NCI-H1105 treated with DMSO at 0.1 percent for 48 hours (cell line): ENCODE data around the gene SUGCT.
"Not testable (repeated sequence)": the region's sequence is repeated elsewhere in the genome, so short reads cannot be mapped to it uniquely, and the experiment has no call there.

Experiments
- DNase-seq: peaks from one replicate; lab custom pipeline; 2025; lab: John Stamatoyannopoulos, UW

The SUGCT gene

DNA sequence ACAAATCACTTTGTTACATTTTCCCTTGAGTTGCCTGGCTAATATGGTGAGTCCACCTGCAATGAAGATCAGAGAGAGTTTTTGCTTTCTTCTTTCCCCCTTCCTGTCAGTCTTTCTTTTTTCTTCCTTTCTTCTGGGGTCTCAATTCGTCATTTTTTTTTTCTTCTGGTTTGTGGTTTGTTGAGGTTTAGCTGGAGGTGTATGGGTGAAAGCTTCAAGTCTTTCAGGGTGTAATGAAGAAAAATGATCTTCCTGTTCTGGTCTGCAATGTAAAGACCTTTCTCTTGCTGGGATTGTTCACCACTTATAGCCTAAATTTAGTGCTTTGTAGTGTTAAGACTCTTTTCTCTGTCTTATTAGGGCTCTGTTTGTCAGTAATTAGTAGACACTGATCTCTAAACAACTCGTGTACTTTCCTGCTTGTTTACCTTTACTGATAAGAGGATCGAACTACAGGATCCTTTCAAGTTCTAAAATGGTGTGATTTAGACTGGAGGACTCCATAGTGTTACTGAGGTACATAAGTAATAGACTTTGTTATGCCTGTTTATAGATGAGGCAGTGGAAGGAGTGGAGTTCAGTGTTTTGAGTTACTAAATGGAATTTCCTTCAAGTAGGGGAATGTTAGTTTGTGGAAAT is 129.1 kb downstream of the SUGCT start:
- no peak for DNase-seq

DNA sequence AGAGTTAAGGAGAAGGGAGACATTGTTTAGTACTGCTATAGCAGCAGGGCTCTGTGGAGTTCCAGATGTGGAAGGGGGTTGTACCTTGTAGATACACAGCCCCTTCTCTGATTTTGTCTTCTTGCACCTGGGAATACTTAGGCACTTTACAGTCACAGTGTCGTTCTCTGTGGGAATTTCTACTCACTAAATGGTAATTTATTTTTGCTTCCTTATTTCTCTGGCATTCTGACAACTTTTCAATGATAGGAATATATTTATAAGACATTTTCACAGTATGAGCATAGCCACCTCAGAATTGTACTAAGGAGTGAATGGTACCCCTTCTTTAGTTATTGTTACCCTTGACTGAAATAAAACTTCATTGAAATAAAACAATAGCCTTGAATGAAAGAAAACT is 132.8 kb downstream of the SUGCT start:
- DNase-seq, result no peak

- DNase-seq, result not testable (repeated sequence)
These were observed 134.0 kb downstream of the SUGCT start for GRCh38 chr7:40268810-40269209.

GRCh38 chr7:40276061-40276460 is 141.3 kb downstream of the SUGCT start:
- DNase-seq, result no peak

DNA sequence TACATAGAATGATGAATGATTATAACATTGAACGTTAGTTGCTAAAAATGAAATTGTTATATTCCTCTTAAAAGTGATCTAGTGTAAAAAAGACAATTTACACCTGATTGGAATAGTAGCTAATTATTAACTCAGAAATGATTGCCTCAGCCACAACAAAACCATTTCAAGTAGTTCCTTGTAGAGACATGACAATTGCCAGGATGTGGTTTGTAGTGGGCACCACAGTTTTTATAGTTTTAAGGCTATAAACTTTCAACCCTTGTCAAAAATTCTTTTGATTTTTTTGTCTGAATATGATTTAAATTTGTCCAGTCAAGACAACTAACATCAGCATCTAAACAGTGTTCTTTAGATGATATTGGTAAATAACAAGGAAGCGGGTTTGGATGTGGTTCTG is 145.2 kb downstream of the SUGCT start:
- DNase-seq, result no peak

- no peak for DNase-seq
These were observed 148.1 kb downstream of the SUGCT start for GRCh38 chr7:40282858-40283257.

DNA sequence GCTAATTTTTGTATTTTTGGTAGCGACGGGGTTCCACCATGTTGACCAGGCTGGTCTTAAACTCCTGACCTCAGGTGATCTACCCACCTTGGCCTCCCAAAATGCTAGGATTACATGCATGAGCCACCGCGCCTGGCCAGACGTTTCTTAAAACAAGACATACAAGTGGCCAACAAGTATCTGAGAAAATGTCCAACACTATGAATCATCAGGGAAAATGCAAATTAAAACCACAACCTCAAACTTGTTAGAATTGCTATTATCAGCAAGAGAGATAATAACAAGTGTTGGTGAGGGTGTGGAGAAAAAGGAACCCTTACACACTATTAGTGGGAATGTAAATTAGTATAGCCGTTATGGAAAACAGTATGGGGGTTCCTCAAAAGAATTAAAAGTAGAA is 148.6 kb downstream of the SUGCT start:
- no peak for DNase-seq

GRCh38 chr7:40288827-40289226 is 154.0 kb downstream of the SUGCT start:
- DNase-seq, result no peak

DNA sequence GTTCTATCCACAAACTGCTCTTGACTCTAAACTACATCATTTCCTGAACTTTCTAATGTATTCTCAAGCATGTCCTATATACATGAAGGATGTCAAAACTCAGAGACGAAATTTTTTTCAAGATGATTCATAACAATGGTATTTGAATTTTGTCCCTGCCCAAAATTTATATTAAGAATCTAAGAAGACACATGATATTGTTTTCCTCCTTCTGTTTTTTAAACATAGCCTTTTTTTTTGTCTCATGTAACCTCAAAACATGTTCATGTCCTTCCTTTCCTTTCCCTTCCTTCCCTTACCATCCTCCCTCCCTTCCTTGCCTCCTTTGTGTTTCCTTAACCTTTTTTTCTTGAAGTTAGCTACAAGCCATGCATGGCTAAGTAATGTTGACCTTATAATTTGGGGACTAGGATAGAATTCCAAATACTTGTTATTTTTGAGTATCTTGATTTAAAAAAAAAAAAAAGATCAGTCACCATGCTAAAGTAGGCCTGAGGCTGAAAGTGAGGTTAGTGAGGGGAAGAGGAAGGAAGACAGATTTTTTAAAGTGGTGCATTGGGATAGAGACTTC is 163.0 kb downstream of the SUGCT start:
- DNase-seq, result no peak

DNA sequence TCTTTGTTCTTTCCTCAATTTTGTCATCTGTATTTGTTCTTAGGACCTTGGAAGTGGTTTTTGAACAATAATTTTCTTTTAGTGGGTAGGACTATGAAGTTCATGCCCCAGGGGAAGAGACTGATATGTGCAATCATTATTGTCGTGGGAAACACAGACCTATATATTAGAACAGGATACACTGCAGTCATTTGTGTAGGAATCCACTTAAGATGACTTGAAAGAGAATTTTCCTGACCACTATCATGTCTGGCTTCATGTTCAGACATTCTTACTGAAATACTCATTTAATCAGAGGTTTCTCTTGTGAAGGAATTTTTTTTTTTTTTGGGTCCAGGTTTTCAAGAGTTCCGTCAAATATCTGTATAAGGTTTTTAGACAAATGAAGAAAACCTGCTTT is 163.6 kb downstream of the SUGCT start:
- no peak for DNase-seq

DNA sequence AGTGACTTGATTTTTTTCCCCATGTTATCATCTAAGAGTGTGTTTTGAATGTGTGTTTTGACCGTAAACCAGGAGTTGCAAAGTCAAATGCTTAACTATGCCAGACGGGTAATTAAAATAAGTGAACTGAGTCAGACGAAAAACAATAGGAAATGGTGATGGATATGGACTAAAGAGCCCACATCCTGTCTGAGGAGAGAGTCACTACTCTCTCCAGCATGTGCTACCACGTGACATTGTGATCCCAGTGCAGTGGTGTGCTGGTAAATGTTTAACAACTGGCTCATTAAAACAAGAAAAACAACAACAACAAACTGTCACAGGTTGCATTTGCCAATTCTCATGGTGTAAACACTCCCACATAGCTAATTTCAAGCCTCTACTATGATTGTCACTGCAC is 164.3 kb downstream of the SUGCT start:
- DNase-seq, result no peak

GRCh38 chr7:40300146-40300670 is 165.4 kb downstream of the SUGCT start:
- DNase-seq, result no peak

DNA sequence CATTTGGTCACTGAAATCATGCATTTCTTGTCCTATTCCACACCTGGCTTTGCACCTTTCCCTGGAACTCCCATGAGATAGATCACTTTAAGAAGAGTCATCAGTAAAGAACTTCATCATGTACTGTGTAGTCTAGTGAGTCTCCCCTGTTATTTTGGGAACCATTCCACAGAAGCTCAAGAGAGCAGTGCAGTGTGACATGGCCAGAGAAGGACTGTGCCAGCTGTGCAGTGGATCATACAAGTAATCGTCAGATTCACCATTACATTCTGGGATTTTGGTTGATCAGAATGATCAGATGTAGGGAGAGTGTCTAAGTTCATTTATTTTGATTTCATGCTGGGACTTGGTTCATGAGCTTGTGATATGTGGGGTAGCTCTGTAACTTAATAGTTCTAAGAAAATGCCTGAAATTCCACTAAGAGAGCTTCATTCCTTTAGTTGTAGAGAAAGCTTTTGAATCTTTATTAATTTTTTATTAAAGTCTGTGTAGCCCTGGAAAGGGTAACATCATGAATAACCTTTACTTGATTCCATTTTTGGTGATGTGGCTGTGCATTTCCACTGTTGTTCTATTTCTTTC is 166.8 kb downstream of the SUGCT start:
- DNase-seq, result no peak

- no peak for DNase-seq
These were observed 169.2 kb downstream of the SUGCT start for GRCh38 chr7:40303996-40304395.

DNA sequence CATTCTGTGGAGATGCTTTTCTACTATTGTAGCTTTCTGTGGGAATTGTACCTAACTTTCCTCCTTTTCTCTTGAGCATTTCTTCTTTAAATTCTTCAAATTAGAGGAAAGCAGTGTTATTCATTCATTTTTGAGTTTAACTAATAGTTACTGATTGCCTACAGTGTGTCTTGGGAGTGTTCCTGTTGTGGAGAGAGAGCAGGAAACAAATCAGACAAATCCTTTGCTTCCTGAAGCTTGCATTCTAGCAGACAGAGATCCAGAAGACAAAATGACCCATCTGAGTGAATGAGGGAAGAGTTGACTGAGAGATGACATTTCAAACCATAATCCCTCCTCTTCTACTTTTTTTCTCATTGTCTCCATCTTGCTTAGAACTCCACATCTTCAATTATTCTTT is 170.4 kb downstream of the SUGCT start:
- DNase-seq, result no peak

GRCh38 chr7:40306025-40306424 is 171.2 kb downstream of the SUGCT start:
- DNase-seq, result no peak

DNA sequence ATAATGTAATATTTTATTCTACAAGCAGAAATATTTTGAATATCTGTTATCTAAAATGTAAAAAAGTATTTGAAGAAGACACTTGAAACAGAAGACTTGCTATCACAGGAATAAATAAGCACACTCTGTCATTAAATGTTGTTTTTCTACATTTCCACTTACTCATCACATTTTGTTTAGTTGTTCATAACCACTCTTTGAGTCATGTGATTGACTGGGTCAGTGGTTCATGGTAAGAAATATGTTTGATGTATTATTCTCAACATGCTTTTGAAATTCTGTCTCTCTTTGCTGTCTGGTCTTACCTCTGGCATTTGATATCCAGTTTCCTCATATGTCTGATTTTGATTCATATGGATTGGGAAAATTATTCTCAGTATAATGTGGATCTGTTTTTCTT is 171.8 kb downstream of the SUGCT start:
- no peak for DNase-seq

GRCh38 chr7:40310258-40310657 is 175.5 kb downstream of the SUGCT start:
- DNase-seq, result no peak

DNA sequence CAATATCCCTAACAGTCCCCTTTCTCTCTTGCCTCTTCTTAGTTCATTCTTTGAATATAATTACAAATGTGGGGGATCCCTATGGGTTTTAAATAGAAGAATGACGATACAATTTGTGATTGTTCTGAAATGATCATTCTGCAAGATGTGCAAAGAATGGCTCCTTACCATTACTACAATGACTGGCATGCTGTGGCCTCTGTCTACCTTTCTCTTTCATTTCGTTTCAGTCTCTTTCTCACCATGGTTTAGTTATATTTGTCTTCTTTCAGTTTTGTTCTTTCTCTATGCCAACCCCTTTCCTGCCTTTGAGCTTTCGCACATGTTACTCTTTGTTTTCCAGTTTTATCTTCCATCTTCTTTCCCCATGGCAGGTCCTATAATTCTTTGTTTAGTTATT is 176.5 kb downstream of the SUGCT start:
- no peak for DNase-seq

DNA sequence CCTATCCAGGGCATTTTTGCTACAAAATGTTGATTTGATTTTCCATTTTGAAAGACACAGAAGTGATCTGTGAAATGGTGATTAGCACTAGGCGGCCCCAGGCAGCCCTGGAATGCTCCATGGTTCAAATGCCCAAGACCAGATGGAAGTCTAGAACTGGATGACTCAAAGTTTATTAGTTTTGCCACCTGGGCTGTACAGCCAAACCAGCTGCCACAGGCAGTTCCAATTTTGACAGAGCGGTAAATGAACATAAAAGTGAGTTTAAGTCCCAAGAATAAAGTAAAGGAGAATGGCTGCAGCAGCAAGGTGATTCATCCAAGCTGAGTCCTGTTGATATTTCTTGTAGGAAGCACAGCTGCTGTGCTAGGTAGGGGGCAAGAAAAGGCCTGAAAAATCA is 180.5 kb downstream of the SUGCT start:
- DNase-seq, result no peak

GRCh38 chr7:40316176-40316575 is 181.4 kb downstream of the SUGCT start:
- no peak for DNase-seq

GRCh38 chr7:40324914-40325313 is 190.1 kb downstream of the SUGCT start:
- no peak for DNase-seq

DNA sequence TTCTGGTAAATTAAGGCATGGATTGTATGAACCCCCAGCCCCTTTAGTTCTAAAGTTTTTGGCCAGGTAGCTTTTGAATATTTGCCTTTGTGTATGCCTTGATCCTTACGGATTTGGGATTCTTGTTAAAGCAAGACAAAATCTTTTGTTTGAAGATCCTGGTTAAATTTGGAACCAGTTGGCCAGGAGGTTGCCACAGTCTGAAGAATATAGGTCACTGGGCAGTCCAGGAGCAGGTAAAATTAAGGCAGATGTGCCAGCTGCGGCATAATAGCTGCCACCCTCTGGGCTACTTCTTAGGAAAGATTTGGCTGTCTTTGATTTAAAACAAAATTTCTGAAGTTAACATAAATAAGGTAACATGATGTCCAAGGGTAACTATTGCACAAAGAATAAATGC is 192.3 kb downstream of the SUGCT start:
- DNase-seq, result no peak

GRCh38 chr7:40327873-40328272 is 193.1 kb downstream of the SUGCT start:
- DNase-seq, result no peak
